HG02973 (cell line): ENCODE results near the gene GABPB2.
"Not testable (repeated sequence)": the region's sequence is repeated elsewhere in the genome, so short reads cannot be mapped to it uniquely, and the experiment has no call there.

Source experiments
- ATAC-seq: cut with Tn5 transposase; IDR thresholded peaks from one replicate; pipeline ENCODE4 v1.9.1; 2021; ENCODE audit warnings: moderate library complexity; ENCODE audit not compliant: unreplicated experiment

Gene GABPB2

GRCh38 chr1:151059109-151060006 is 11.2 kb upstream of the GABPB2 start, which contains the start of gene CDC42SE1:
CDC42SE1 (minus strand) TSS chr1:151059622; CDS start chr1:151055730, 3,892 bp downstream.
- peak; percentile 71 for ATAC-seq

GRCh38 chr1:151060007-151060656 is 10.4 kb upstream of the GABPB2 start, which contains the start of gene MLLT11:
MLLT11 (plus strand) TSS chr1:151060397; CDS start chr1:151067225, 6,828 bp downstream.
- ATAC-seq: no peak

- ATAC-seq: no peak
These were observed 9.7 kb upstream of the GABPB2 start for GRCh38 chr1:151060657-151061421.

- no peak for ATAC-seq
These were observed 8.9 kb upstream of the GABPB2 start for GRCh38 chr1:151061704-151062103.

- ATAC-seq: no peak
These were observed 7.7 kb upstream of the GABPB2 start for GRCh38 chr1:151062741-151063371.

- ATAC-seq: no peak
These were observed 5.4 kb upstream of the GABPB2 start for GRCh38 chr1:151065089-151065645.

- no peak for ATAC-seq
These were observed 3.4 kb upstream of the GABPB2 start for GRCh38 chr1:151067185-151067584.

GRCh38 chr1:151069103-151069486 is 1.5 kb upstream of the GABPB2 start:
- ATAC-seq: no peak

GRCh38 chr1:151072224-151072623 is 1.7 kb downstream of the GABPB2 start:
- no peak for ATAC-seq

GRCh38 chr1:151085953-151086559 is 15.5 kb downstream of the GABPB2 start:
- ATAC-seq: no peak

- not testable (repeated sequence) for ATAC-seq
These were observed 26.9 kb downstream of the GABPB2 start for GRCh38 chr1:151097426-151097825.

- ATAC-seq: no peak
These were observed 27.6 kb downstream of the GABPB2 start for GRCh38 chr1:151098126-151098525.

- ATAC-seq: no peak
These were observed 34.1 kb downstream of the GABPB2 start for GRCh38 chr1:151104630-151105029.

GRCh38 chr1:151106894-151107293 is 36.3 kb downstream of the GABPB2 start:
- no peak for ATAC-seq

- no peak for ATAC-seq
These were observed 37.8 kb downstream of the GABPB2 start for GRCh38 chr1:151108331-151108730.

GRCh38 chr1:151113877-151114276 is 43.3 kb downstream of the GABPB2 start:
- no peak for ATAC-seq

- ATAC-seq: no peak
These were observed 54.3 kb downstream of the GABPB2 start for GRCh38 chr1:151124763-151125403.

- no peak for ATAC-seq
These were observed 58.2 kb downstream of the GABPB2 start for GRCh38 chr1:151128800-151129199.

- ATAC-seq: peak; percentile 86
These were observed 60.5 kb downstream of the GABPB2 start for GRCh38 chr1:151130987-151131586.
